GM12872 (cell line): Measurements from ENCODE around the gene KRT82.

Experiments used
- TF ChIP-seq, protein P1 (sequence below): IDR thresholded peaks from 3 replicates; pipeline ENCODE4 v1.5.1; 2011; ENCODE audit warnings: low read depth, mild to moderate bottlenecking, low read length, moderate library complexity; ENCODE audit not compliant: insufficient read depth

Gene KRT82

DNA sequence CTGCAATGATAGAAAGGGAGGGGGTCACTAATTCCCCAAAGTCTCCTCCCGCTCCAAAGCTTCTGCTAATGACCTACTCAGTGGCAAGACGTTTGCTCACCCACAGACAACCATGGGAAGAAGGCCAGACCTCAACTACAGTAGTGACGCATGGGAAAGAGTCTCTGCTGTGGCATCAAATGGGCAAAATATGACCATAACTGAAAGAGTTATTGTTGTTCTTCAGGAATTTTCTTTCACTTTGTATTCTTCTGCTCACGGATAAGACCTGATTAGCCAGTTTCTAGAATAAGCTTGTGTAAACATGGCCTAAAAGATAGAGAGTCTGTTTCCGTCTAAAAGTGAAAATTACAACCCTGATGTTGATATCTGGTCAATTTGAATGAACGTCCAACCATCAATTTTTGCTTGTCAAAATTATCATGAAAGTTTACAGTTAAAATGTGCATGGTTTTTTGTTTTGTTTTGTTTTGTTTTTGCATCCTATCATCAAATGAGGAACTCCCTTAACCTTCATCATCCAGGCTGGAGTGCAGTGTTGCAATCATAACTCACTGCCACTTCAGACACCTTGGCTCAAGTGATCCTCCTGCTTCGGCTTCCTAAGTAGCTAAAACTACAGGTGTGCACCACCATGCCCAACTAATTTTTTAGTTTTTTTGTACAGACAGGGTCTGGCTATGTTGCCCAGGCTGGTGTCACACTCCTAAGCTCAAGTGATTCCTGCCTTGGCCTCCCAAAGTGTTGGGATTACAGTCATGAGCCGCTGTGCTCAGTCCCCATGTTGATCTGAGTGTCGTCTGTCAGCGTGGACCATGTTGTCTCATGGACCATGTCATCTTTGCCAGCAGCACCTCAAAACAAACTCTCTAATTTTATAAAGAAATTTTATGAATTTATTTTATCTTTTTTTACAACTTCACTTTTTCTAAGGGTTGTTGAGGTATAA, 38.8 kb upstream of the KRT82 start:
- TF ChIP-seq, protein P1, sequence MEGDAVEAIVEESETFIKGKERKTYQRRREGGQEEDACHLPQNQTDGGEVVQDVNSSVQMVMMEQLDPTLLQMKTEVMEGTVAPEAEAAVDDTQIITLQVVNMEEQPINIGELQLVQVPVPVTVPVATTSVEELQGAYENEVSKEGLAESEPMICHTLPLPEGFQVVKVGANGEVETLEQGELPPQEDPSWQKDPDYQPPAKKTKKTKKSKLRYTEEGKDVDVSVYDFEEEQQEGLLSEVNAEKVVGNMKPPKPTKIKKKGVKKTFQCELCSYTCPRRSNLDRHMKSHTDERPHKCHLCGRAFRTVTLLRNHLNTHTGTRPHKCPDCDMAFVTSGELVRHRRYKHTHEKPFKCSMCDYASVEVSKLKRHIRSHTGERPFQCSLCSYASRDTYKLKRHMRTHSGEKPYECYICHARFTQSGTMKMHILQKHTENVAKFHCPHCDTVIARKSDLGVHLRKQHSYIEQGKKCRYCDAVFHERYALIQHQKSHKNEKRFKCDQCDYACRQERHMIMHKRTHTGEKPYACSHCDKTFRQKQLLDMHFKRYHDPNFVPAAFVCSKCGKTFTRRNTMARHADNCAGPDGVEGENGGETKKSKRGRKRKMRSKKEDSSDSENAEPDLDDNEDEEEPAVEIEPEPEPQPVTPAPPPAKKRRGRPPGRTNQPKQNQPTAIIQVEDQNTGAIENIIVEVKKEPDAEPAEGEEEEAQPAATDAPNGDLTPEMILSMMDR = no peak

DNA sequence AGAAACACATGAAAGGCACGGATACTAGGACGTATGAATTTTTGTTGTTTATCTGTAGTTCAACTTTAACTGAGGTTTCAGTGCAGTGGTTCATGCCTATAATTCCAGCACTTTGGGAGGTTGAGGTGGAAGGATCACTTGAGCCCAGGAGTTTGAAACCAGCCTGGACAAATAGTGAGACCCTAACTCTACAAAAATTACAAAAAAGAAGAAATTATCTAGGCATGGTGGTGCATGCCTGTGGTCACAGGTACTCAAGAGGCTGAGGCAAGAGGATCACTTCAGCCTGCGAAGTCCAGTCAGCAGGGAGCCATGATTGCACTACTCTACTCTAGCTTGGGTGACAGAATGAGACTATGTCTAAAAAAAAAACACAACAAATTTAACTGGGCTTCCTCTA, 37.8 kb upstream of the KRT82 start:
- TF ChIP-seq, protein P1 = no peak

DNA sequence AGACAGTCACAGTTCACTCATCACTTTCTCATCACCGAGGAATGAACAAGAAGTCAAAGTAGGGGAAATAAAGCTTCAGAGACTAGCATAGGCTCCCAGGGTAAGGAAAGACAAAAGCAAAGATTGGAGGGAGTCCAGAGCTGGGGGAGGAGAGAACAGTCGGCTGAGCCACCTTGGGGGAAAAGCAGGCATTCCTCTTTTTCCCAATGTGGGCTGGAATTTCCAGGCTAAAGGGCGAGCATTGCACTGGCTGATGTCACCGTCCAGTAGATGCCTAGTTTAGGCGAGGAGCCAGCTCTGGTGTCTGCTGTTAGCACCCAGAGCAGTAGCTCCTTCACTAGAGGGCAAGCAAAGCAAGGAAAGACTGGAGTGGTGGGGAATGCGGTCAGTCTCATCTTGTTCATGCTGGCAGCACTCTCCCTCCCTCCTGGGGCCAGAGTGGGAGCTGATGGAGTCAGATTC, 36.5 kb upstream of the KRT82 start:
- TF ChIP-seq, protein P1 = no peak

DNA sequence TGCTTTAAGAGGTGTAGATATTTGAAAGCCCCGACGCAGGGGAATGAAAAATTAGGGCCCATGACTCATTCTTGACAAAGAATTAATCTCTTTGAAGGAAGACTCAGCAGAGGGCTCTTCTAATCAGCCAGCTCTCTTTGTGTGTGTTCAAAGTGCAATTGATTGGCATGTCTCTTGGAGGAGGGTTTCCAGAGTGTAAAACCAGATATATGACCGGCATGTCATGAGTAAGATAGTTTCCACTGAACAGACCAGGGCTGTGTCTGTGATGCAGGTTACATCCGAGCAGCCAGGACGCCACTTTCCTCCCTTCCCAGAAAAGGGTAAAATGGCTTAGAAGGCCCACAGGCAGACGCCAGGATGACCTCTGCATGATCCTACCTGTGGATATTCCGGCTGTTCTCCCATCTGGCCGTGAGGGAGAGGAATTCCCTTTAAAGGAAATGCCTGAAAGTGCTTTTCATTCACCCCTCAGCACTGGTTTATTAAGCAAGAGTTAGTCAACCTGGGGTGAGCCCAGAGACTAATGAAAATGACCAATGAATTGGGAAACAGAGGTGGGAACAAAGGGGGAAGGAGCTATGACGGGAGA, 35.3 kb upstream of the KRT82 start:
- TF ChIP-seq, protein P1 = no peak

DNA sequence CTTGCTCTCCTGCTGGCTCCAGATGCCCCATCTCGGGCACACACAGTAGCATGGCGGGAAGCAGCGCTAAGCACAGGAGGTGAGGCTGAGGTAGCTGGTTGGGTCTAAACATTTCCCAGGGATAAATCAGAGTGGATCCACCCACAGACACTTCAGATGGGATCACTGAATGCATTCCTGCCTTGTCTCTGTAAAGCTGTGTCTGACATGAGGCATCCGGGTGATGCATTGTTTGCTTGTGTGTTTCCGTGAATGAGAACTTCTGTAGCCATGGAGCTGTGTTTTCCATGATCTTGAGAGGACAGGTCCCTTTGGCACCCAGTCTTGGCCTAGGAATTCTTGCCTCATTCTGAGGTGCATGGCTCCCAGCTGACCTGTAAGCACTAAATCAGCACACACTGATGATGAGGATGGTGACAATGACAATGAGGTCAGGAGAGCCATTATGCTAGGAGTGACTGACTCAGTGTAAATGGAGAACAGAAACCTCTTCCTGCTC, 34.7 kb upstream of the KRT82 start:
- TF ChIP-seq, protein P1 = no peak

DNA sequence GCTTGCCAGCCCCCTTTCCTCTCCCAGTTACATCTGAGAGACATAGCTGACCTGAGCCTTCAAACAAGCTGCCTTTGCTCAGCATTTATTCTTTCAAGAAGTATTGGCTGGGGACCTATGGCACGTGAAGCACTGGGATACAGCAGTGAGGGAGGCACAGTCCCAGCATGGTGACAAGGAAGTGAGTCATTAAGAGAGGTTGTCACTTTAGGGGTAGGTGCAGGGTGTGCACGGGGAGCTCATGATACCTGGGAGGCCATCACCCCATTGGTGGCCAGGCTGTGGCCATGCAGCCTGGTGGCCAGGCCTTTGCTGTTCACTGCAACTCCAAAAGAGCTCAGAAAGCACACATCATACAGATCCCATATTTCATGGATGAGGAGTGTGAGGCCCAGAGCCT, 33.7 kb upstream of the KRT82 start:
- TF ChIP-seq, protein P1 = no peak

DNA sequence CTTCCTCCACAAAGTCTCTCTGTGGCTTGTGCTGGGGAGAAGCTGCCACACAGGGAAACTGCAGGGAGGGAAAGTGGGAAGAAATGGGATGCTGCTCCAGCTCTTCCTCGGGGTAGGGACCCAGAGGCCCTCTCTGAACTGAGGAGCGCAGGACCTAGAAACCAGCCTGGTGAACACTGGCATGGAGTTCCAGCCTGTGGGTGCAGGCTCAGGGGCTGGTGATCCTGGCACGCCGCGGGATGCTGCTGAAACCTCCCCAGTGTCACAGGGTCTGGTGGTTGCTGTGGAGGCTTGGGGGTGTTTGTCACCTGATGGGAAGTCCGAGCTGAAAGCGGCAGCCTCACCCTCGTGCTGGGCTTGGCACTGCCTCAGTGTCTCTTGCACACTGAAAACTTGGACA, 33.3 kb upstream of the KRT82 start:
- TF ChIP-seq, protein P1 = no peak
